MM.1S (cell line): ENCODE measurements around the gene PSMD8.

ENCODE experiments used
- EZH2phosphoT487 ChIP-seq: fragments of 300-600 bp; sonication (generic); IDR thresholded peaks from 2 replicates; pipeline ENCODE4 v1.6.1; 2018; ENCODE audit warnings: antibody characterized with exemption, low read length
- TF ChIP-seq, protein P1 (sequence below): fragments of 300-600 bp; sonication (generic); IDR thresholded peaks from 2 replicates; pipeline ENCODE4 v1.5.1; 2016; ENCODE audit warnings: antibody characterized with exemption, low read length, mixed read lengths

- TF ChIP-seq EZH2phosphoT487 = no peak
- TF ChIP-seq, protein P1, sequence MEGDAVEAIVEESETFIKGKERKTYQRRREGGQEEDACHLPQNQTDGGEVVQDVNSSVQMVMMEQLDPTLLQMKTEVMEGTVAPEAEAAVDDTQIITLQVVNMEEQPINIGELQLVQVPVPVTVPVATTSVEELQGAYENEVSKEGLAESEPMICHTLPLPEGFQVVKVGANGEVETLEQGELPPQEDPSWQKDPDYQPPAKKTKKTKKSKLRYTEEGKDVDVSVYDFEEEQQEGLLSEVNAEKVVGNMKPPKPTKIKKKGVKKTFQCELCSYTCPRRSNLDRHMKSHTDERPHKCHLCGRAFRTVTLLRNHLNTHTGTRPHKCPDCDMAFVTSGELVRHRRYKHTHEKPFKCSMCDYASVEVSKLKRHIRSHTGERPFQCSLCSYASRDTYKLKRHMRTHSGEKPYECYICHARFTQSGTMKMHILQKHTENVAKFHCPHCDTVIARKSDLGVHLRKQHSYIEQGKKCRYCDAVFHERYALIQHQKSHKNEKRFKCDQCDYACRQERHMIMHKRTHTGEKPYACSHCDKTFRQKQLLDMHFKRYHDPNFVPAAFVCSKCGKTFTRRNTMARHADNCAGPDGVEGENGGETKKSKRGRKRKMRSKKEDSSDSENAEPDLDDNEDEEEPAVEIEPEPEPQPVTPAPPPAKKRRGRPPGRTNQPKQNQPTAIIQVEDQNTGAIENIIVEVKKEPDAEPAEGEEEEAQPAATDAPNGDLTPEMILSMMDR = no peak
Measured at GRCh38 chr19:38402623-38402966, 28.2 kb downstream of the PSMD8 start.
